Renal pelvis (tissue), 3 donors: ENCODE measurements around the gene CERT1. TPM values are rescaled to one million over a fixed set of nuclear protein-coding genes. Genes with fewer than 3 reads are reported as not detected.

Experiments used
- polyA plus RNA-seq, 3 donors: library from polyadenylated mRNA; unstranded; fragments of 120-200 nt; gene quantifications; one replicate each; pipeline ENCODE4 v1.2.1, GENCODE V29; 2013; ENCODE audit not compliant: insufficient read length in 3 of 3

CERT1 gene
- polyA plus RNA-seq, 3 donors: 52.0 to 57.2 (median 57.1) TPM

Other genes with a start within 250 kb of the CERT1 start
- gene HMGCR, start 174.4 kb downstream of the CERT1 start, polyA plus RNA-seq: 10 to 100 TPM; 76.0 to 91.8 (median 84.6) TPM
- gene POLK, start 262 bp upstream of the CERT1 start, polyA plus RNA-seq: 10 to 100 TPM; 21.3 to 32.3 (median 31.2) TPM
- 10 to 100 TPM in 2 of 3 donors, 1 to 10 TPM in 1; 6.2 to 10.3 (median 10.2) TPM for gene ANKDD1B, start 99.8 kb upstream of the CERT1 start, polyA plus RNA-seq
- gene POC5, start 205.8 kb upstream of the CERT1 start, polyA plus RNA-seq: 10 to 100 TPM; 12.7 to 19.9 (median 18.6) TPM